CD4-positive, alpha-beta T cell treated with Interleukin-4 for 1 hour (primary cell): ENCODE data around the gene PTTG1IP.
"Not testable (repeated sequence)": the region's sequence is repeated elsewhere in the genome, so short reads cannot be mapped to it uniquely, and the experiment has no call there.

ENCODE experiments used
- DNase-seq, 2 donors: peaks; one replicate each; pipeline ENCODE4 v3.0.0-alpha.2; 2020 to 2022

The PTTG1IP gene

DNA sequence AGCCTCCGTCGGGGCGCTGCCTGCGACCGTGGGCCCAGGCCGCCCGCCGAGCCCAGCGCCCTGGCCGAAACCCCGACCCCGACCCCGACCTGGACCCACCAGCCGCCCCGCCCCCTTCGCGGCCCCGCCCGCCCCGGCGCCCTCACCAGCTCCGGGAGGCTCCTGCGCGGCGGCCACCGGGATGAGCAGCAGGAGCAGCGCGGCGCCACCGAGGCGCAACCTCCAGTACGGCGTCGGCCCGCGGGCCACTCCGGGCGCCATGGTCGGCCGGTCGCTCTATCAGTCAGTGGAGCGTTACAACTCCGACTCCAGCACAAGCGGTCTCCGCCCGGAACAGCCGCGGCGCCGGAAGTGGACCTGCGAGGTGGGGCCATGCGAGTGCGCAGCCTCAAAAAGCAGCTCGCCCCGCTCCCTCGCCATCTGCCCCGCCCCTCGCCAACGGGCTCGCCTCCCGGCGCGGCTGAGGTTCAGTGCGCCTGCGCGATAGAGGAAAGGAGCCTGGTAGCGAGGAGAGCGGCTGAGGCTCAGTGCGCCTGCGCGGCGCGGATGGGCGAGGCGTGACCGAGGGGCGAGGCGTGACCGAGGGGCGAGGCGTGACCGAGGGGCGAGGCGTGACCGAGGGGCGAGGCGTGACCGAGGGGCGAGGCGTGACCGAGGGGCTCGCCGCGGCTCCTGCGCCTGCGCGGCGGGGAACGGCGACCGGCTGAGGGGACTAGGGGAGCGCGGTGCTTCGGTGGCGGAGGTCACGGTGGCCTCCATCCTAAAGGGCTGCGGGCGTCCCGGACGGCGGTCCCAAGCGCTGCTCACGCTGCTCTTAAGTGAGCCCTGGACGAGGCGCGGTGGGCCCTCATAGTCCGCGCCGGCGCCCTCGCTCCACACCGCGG is at the start of gene PTTG1IP:
Gene PTTG1IP, minus strand, starts transcription at position 335 of the 884 bp plus-strand sequence. Its CDS starts 74 bp downstream, at position 261.
- DNase-seq = peak; percentile 99

GRCh38 chr21:44921928-44922327 is 48.4 kb upstream of the PTTG1IP start:
- no peak for DNase-seq

- DNase-seq = peak; percentile 68 to 71
These were observed 47.5 kb upstream of the PTTG1IP start, which contains the start of gene ITGB2 for GRCh38 chr21:44920694-44921604. ITGB2 (minus strand) TSS chr21:44920899; CDS start chr21:44910782, 10,117 bp downstream.

- DNase-seq = no peak
These were observed 46.6 kb upstream of the PTTG1IP start for GRCh38 chr21:44919913-44920693.

DNA sequence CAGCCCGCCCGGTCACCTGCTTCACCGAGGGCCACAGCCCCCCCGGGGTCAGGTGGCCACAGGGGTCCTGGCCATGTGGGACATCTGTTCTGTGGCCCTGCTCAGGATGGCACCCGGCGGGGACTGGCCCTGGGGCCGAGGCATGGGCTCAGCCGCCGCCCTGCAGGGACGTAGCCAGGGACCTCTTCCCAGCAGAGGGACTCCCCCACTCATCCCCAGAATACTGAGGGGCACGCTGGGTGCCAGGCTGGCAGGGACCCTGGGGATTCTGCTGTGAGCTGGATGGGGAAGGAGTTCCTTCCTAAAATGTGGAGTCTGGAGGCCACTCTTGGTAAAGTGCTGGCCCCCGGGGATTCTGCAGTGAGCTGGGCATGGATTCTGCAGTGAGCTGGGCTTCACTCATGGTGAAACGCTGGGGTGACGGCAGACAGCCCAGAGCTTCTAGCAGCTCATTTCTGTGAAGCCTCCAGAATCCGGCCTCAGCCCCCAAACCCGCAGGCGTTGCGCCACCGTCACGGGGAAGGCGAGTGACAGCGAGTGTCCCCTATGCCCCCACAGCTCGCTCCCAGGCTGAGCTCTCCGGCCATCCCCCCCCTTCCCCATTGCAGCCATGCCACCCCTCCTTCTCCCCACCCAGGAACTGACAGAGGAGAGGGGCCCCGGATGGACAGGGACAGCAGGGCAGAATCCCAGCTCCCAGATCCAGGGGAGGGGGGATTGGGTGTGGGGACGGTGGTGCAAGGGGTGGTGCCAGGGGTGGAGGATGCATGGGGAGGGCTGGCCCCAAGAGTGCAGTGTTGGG is 45.8 kb upstream of the PTTG1IP start:
- DNase-seq = no peak

DNA sequence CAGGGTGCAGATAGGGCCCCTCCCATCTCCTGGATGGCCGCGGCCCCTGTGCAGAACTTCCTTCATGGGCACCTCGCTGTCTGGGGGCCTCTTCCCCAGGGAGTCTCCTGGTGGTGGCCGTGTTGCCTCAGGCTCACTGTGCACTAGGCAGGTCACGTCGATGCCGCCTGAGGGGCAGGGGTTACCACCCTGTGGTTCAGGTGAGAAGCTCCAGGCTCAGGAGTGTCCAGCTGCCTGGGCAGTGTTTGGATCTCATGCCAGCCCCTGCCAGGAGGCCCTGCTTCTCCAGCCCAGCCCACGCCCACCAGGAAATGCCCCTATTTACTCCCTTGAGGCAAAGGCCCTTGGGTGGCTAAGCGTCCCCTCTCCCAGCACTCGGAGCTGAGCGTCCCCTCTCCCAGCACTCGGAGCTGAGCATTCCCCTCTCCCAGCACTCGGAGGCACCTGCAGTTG is 45.1 kb upstream of the PTTG1IP start:
- DNase-seq = no peak

- DNase-seq = no peak
These were observed 44.6 kb upstream of the PTTG1IP start for GRCh38 chr21:44918107-44918470.

DNA sequence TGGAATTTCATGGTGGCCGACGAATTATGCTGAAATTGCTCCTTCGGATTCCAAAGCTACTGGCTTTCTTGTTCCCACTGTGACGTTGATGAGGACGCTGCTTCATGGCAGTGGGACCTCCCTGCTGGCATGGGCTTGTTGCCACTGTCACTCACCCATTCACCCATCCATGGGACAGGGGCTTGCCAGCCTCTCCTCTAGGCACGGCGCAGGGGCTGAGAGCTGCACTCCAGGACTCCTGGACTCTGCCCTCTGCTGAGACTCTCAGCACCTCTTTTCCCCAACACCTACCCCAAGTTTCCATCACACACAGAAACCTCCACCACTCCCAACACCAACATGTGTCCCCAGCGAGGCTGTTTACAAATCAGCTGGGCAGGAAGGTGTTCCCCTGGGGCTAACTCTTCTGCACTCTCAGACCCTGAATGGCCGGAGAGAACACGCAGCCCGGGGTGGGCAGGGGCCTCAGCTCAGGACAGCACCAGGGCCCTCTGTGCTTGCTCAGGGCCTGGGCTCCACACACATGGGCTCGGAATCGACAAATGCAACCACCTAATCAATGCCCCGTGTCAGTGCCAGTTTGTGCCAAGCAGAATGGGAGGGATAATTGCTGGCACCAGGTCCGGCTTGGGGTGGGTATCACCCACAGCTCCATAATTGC is 44.1 kb upstream of the PTTG1IP start:
- no peak for DNase-seq

DNA sequence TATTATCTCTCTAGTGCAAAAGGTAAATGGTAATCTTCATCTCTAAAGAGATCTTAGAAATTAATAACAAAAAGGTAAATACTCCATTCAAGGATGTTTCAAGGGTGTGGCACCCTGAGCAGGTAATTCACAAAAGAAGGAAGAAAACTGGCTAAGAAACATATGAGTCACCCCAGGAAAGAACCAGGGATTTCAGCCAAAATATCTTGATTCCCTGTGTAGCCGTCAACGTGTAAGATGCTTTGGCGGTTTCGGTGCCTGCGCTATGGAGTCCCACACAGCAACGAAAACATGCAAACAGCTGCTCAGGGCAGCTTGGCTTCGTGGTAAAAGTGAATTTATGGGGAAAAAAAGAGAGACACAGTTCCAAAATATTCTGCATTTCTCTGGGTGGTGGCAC is 43.5 kb upstream of the PTTG1IP start:
- DNase-seq = no peak

- DNase-seq = peak; percentile 67 to 72
These were observed 40.8 kb upstream of the PTTG1IP start for GRCh38 chr21:44914176-44914874.

DNA sequence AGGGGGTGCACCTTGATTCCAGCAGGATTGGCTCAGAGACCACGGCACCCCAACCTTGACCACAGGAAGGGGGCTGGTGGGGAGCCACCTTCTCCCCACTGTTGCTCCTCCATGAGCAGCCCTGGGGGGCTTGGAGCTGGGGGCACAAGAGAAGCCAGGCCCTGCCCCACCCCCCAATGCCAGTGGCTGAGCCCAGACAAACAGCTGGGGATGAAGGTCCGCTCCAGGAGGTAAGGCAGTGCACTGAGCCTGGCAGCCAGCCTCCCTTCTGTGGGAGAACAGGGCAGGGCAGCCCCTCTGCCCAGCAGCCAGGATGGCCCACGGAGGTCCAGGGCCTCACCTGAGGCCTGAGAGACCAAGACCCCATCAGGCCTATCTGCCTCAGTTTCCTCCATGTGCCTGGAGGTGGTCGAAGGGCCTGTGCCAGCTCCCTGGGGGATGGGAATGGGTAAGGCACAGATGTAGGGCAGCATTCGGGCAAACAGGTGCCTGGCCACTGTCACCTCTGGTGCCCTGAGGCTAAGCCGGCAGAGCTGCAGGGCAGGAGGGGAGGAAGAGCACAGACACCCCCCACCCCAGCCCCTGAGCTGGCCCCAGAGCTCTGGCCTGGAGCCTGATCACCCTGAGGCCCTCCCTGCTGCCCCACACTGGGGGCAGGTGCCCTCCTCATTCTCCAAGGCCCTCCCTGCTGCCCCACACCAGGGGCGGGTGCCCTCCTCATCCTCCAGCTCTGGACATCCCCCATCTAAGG is 40.1 kb upstream of the PTTG1IP start:
- DNase-seq = no peak

DNA sequence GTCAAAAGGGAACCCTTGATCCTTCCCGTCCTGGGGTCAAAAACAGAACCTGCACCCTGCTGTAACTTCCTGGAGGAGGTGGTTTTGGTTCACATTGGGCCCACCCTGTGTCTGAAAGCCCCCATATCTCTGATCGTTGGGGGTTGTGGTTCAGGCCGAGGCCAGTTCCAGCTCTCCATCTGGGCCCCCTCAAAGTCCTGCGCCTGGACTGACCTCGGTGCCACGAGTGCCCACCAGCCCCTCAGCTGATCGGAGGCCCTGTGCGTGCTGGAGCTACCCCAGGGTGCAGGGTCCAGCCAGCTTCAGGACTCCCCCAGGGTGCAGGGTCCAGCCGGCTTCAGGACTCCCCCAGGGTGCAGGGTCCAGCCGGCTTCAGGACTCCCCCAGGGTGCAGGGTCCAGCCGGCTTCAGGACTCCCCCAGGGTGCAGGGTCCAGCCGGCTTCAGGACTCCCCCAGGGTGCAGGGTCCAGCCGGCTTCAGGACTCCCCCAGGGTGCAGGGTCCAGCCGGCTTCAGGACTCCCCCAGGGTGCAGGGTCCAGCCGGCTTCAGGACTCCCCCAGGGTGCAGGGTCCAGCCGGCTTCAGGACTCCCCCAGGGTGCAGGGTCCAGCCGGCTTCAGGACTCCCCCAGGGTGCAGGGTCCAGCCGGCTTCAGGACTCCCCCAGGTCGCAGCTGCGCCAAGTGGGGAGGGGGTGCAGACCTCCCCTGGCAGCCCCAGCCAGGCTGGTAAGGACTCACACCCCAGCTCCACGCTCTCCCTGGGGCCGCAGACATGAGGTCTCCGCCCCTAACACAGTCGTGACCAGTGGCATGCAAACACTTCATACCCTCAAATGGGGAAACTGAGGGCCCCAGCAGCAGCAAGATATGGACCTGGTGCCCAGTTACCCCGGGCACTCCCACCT is 39.3 kb upstream of the PTTG1IP start:
- DNase-seq = not testable (repeated sequence)

GRCh38 chr21:44912158-44912473 is 38.6 kb upstream of the PTTG1IP start:
- no peak for DNase-seq

DNA sequence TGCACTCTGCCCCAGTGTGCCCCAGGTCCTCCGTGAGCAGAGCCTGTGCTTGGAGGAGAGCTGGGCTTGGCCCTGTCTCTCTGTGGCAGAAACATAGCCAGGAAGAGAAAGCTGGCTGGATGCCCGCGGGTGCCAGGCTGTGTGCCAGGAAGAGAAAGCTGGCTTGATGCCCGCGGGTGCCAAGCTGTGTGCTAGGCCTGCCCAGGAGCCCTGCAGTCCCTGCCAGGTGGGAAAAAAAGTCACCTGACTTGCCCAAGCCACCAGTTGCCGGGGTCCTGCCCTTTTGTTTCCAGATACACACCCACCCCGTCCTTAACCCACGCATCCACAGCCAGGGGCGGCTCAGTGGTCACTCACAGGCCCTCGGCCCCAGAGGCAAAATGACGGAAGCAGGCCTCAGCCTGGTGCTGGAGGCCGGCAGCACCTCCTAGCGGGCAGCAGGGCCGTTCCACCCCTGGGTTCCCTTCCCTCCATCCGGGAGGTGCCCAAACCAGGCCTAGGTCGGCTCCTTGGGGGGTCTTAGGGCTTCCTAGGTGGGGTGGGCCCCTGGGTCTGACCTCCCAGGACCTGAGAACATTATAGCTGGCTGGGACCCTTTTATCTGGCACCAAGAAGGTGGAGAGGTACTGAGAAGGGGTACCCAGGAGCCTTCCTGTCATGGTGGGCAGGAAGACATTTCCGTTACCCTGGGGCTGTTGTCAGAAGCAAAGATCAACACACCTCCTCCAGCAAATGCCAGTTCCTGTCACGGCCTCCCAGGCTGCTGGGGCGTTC is 38.1 kb upstream of the PTTG1IP start:
- peak; percentile 48 to 66 for DNase-seq

DNA sequence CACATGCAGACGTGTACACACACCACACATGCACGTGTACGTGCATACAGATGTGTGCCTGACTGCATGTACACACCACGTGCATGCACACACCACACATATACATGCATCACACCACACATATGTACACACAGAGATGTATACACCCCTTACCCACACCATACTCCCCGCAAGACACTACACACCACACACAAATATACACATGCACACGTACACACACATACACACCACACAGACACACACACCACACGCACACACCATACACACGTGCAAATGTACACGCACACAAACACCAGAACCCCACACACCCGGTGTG is 37.5 kb upstream of the PTTG1IP start:
- DNase-seq = no peak

DNA sequence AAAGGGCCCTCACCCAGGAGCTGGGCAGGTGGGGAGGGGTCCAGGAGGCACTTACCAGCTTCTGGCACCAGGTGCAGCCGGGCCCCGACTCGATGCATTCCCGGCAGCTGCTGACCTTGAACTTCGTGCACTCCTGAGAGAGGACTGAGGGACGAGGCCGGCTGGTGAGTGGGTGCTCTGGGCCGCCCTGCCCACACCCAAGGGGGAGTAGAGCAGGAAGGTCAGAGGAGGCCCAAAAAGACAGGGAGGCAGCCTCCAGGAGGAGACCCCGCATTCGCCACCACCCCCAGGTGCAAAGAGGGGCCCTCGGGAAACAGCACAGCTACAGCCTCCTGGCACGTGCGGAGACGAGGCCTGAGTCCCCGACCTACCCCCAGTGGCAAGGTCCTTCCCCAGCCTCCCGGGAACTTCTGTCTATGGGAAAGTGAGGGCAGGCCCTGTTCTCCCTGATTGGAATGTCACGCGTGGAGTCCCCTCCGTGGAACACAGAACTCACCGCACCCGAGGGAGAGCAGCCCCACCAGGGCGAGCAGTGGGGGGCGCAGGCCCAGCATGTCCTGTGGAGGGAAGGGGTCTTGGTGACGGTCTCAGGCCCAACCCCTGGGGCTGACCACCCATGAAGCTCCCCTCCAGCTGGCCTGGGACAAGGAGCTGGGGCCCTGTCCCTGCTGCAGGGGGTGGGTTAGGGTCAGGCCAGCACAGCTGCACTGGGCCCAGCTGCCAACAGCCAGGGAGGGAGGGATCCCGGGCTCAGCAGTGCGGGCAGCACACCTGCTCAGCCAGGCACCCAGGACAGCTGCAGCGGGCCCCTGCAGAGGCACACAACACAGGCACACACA is 37.0 kb upstream of the PTTG1IP start:
- DNase-seq = no peak

DNA sequence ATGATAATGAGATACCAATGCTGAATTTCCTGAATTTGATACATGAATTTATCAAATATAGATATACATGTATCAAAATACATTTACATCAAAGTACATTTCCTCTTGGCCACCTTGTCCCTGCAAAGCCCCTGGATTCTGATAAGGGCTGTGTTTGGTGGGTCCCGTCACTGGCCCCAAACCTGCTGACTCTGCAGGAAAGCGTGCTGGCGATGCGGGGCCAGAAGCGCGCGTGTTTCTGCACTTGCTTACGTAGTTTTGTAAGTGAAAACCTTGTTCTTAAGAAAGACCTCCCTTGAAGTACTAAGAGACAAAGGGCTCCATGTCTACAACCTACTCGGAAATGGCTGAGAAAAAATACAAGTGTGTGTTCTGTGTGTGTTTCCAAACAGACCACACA is 36.2 kb upstream of the PTTG1IP start:
- DNase-seq = no peak
